COLO829 (cell line): ENCODE data around the gene TEKT1.

Experiments
- DNase-seq: peaks from one replicate; pipeline ENCODE4 v3.0.0; 2012; ENCODE audit warnings: low spot score

The TEKT1 gene

DNA sequence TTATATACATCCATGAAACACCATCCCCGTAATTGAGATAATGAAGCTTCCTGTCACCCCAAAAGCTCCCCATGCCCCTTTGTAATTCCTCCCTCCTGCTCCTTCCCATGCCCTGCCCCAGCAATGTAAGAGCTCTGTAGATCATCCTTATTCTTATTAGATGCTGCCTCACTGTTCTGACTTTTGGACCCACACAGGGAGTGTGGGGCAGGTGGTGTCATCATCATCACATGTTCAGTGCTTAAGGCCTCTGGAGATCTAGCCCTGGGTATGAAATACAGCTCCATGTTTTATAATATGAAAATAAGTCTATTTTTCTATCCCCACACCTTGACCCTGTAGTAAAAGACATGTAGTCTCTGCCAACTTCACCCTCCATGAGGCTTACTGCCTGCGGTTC lies 73.8 kb downstream of the TEKT1 start:
- DNase-seq = no peak

DNA sequence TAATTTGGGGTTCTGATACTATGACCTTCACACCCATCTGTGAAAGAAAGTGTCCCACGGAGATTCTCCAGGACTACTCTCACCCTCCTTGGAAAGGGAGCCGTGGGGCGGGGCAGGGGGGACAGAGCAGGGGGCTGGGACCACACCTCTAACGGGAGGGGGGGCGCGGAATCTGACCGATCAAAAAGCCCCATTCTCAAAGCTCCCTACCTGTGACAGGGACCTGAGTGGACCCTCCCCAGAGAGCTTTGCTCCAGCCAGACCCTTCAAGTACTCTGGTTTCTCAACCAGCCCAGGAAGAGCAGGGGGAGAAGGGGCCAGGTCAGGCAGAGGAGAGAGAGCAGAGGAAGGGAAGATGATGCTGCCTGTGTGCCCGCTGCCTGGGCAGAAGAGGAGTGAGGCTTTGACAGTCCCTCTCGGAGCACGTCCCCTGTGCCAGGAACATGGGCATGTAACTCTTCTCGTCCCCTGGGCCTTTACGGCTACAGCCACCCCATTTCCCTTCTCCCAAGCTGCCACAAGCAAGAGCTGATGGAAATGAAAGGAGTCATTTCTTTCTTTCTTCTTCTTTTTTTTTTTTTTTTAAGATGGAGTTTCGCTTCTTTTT lies 75.0 kb downstream of the TEKT1 start:
- no peak for DNase-seq

DNA sequence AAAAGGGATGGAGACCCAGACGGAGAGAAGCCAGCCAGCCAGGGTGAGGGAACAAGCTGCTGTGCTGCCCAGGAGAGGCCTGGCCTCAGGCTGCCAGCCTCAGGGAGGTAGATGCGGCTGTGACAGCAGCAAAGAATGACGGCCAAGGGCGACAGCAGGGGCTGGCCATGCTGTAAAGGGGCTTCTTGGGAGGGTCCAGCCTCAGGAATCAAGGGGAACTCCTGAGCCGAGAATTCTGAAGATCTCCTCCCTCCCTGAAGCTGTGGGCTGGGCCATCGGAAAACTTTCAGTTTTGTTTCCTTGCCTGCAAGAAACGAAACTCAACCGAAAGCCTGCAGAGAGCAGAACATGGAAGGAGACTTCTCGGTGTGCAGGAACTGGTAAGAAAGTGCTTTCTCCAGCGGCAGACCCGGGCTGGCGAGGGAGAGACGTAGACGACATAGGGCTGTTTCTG lies 75.8 kb downstream of the TEKT1 start, which contains the start of gene XAF1:
Gene XAF1, plus strand, starts transcription at position 316 of the 454 bp plus-strand sequence. Its CDS starts 33 bp downstream, at position 349.
- no peak for DNase-seq

DNA sequence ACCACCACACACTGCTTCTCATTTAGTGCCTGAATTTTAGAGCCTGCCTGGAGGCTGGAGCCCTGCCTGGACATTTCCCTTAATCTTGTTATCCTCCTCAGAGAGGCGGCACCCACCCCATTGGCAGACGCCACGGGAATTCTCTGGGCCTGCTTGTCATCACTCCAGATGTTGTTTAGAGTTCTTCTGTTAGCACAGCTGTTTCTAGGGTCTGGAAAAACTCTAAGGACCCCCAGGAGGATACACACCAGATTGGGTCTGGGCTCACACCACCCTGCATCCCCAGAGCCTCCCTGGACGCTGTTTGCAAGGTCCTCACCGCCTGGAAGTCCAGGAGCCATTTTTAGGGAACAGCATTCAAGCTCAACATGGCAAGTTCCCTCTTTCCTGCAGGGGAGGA lies 76.2 kb downstream of the TEKT1 start:
- no peak for DNase-seq

DNA sequence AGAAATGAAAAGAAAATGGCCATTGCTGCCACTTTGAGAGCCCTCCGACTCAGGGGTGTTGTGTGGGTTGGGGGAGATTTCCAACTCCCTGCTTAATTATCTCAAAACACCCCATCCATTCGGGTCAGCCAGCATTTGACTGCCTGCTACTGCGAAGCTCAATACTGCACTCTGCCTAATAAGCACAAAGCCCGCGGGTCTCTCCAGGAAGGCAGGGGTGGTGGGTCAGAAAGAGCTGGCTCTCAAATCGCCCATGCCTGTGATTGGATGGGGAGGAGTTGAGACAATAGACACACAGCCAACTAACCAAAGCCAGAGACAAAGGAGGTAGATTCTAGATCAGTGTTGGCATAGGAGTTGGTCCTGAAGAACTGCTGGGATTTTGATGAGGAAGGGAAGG lies 78.0 kb downstream of the TEKT1 start:
- DNase-seq = no peak

DNA sequence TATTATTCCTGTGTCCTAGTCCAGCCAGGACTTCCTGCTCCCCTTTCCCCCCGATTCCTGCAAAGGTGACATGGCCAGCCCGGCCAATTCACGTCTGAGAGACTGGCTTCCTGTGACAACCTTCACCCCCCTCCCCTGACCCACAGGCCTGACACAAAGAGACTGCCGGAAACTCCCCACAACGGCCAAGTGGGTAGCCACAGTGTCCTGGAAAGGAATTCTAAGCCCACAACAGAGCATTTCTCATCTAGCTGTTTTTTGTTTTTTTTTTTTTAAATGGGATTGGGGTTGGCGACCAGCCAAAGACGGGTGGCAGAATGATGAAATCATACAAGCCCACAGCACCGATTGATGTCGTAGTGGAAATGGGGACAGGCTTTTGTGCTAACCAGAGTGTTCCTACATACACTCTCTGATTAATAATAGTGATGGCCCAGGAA lies 78.5 kb downstream of the TEKT1 start:
- DNase-seq = no peak

DNA sequence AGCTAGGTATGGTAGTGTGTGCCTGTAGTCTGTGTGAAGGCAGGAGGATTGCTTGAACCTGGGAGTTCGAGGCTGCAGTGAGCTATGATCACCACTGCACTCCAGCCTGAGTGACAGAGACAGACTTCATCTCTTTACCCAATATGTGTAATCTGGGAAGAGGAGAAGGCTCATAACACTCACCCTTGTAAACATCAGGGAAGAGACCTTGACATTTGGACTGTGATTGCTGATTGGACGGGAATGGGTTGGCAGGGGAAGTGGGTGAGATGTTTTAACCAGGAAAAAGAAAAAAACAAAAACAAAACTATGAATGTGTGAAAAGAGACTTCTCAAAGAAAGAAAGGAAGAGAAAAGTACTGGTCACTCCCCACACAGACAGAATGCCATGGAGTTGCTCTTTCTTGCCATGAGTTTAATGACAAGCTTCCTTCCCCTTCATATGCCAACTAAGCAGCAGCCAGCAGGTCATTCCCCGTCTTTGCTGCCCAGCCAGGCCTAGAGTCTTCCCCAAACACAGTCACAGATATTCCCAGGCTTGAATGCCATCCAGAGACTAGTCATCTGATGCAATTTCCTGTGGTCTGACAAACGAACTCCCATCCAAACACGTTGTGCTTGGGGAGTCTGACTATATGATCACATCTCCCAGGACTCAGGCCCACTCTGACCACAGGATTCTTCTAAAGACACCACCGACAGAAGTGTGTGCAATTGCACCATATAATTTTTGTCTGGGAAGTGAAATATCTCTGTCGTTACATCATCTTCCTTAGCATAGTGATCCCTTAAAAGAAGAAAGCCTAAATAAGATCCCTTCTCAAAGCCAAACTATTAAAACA lies 79.2 kb downstream of the TEKT1 start:
- no peak for DNase-seq

DNA sequence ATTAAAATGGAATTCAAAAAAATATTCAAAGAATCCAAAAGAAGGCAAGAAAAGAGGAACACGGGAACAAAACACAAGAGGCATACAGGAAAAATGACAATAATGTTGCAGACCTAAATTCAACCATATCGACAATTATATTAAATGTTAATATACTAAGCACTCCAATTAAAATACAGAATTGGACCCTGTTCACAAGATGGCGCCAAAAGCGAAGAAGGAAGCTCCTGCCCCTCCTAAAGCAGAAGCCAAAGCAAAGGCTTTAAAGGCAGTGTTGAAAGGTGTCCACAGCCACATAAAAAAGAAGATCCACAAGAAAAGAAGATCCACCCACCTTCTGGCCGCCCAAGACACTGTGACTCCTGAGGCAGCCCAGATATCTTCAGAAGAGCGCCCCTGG lies 82.0 kb downstream of the TEKT1 start:
- no peak for DNase-seq

DNA sequence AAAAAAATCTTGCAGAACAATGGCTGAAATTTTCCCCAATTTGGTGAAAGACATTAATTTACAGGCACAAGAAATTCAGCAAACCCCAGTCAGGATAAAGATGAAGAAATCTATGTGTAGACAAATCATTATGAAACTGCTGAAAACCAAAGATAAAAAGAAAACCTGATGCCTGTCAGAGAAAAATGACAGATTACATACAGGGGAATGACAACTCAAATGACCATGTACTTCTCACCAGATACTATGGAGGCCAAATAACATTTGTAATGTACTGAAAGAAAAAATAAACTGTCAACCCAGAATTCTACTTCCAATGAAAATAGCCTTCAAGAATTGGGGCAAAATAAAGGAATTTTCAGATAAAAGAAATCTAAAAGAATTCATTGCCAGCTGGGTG lies 82.9 kb downstream of the TEKT1 start:
- no peak for DNase-seq
